Duodenal mucosa (tissue), 2 donors: ENCODE data around the gene SP3.

Experiments
- H3K27ac ChIP-seq: one replicate; pipeline ENCODE4 v1.7.0; 2013; ENCODE audit warnings: low read depth, low read length
- H3K27me3 ChIP-seq, 2 donors: one replicate each; pipeline ENCODE4 v1.7.0; 2013; ENCODE audit warnings: low read length in 2 of 2, control low read depth in 1 of 2; ENCODE audit not compliant: insufficient read depth in 2 of 2, control insufficient read depth in 1 of 2
- H3K36me3 ChIP-seq, 2 donors: one replicate each; pipeline ENCODE4 v1.7.0; 2013; ENCODE audit warnings: low read length in 2 of 2, control low read depth in 1 of 2; ENCODE audit not compliant: insufficient read depth in 2 of 2, control insufficient read depth in 1 of 2
- H3K4me1 ChIP-seq, 2 donors: one replicate each; pipeline ENCODE4 v1.7.0; 2013; ENCODE audit warnings: low read length in 2 of 2, control low read depth in 1 of 2; ENCODE audit not compliant: insufficient read depth in 2 of 2, control insufficient read depth in 1 of 2
- H3K4me3 ChIP-seq, 2 donors: one replicate each; pipeline ENCODE4 v1.7.0; 2013; ENCODE audit warnings: low read length in 2 of 2, low read depth in 1 of 2
- H3K9ac ChIP-seq, 2 donors: one replicate each; pipeline ENCODE4 v1.7.0; 2013; ENCODE audit warnings: low read length in 2 of 2, low read depth in 1 of 2
- H3K9me3 ChIP-seq, 2 donors: one replicate each; pipeline ENCODE4 v1.7.0; 2013; ENCODE audit warnings: low read length in 2 of 2, control low read depth in 1 of 2; ENCODE audit not compliant: control insufficient read depth in 1 of 2

Gene SP3

DNA sequence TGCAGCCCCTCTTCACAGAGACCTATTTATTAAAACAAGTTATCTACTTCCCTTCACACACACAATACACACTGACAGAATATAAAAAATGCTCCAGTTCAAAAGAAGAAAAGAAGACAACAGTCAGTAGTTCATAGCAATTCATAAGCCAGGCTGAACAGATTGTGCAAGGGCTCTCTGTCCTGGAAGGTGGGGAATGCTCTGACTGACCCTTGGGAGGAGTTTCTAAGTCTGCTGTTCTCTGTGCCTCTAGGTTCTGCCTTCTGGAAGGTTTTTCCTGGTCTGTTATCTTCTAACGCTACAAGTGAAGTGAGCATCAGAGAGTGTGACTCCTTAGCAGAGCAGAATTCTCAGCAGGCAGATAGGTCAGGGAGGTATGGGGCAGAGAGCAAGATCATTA, 35.7 kb downstream of the SP3 start:
- H3K27me3 ChIP-seq = no peaks in the 10 kb centered on the region
- H3K27ac ChIP-seq = no peak overlapping the region
- no peak overlapping the region for H3K9ac ChIP-seq
- H3K4me1 ChIP-seq = peaks cover 0 to 9% of the 10 kb centered on the region in 2 donors
- H3K9me3 ChIP-seq = no peaks in the 10 kb centered on the region
- no peak overlapping the region for H3K4me3 ChIP-seq
- no peaks in the 10 kb centered on the region for H3K36me3 ChIP-seq

- H3K4me1 ChIP-seq = peaks cover 5 to 9% of the 10 kb centered on the region in 2 donors
- no peaks in the 10 kb centered on the region for H3K9me3 ChIP-seq
- H3K36me3 ChIP-seq = no peaks in the 10 kb centered on the region
- H3K4me3 ChIP-seq = no peak overlapping the region
- H3K9ac ChIP-seq = no peak overlapping the region
- H3K27ac ChIP-seq = no peak overlapping the region
- no peaks in the 10 kb centered on the region for H3K27me3 ChIP-seq
Observed at GRCh38 chr2:173926875-173927274, 38.3 kb downstream of the SP3 start.

DNA sequence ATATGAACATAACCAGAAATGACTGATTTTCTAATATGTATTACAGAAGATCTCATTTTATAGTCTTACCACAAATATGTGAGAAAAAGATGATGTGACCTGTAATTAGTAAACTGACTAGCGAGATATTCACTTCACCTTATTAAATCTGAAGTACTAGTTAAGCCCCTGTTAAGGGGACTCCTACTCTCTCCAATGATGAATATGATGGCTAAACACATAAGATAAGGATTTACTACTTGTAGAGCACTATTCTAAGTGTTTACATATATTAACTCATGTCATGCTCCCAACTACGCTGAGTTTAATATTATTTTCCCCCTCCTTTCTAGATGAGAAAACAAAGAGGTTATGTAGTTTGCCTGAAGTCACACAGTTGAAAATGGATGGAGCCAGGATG, 40.9 kb downstream of the SP3 start:
- Histone ChIP-seq H3K36me3 (no peaks in the 10 kb centered on the region), H3K4me1 (peaks cover 0 to 5% of the 10 kb centered on the region in 2 donors), H3K9me3 (no peaks in the 10 kb centered on the region), H3K27me3 (no peaks in the 10 kb centered on the region), H3K4me3 (no peak overlapping the region), H3K27ac (no peak overlapping the region), H3K9ac (no peak overlapping the region)

- Histone ChIP-seq H3K4me1 (peaks cover 0 to 5% of the 10 kb centered on the region in 2 donors), H3K9me3 (no peaks in the 10 kb centered on the region), H3K27me3 (no peaks in the 10 kb centered on the region), H3K27ac (no peak overlapping the region), H3K4me3 (no peak overlapping the region), H3K36me3 (peaks cover 0 to 9% of the 10 kb centered on the region in 2 donors), H3K9ac (no peak overlapping the region)
Observed at GRCh38 chr2:173922760-173923159, 42.4 kb downstream of the SP3 start.

DNA sequence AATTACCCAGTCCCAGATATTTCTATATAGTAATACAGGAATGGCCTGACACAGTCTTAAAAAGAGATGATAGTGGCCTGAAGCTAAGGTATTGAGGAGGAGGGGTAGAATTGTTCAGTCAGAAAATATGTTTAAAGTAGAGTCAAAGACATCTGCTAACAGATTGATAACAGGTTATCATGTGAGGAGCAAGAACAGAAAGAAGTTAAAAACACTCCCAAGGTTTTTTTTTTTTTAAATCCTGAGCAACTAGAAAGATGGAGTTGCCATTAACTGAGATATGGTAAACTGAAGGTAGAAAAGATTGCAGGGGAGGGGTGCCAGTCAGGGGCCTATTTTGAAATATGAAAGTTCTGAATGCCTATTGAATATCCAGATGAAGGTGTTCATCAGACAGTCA, 43.1 kb downstream of the SP3 start:
- Histone ChIP-seq H3K36me3 (peaks cover 6 to 16% of the 10 kb centered on the region in 2 donors), H3K9me3 (no peaks in the 10 kb centered on the region), H3K27me3 (no peaks in the 10 kb centered on the region), H3K4me3 (no peak overlapping the region), H3K9ac (no peak overlapping the region), H3K4me1 (peaks cover 0 to 5% of the 10 kb centered on the region in 2 donors), H3K27ac (no peak overlapping the region)

GRCh38 chr2:173914055-173914927, 50.9 kb downstream of the SP3 start:
- Histone ChIP-seq H3K27ac (no peak overlapping the region), H3K9ac (no peak overlapping the region), H3K27me3 (no peaks in the 10 kb centered on the region), H3K4me3 (no peak overlapping the region), H3K36me3 (peaks cover 23 to 53% of the 10 kb centered on the region in 2 donors), H3K4me1 (no peaks in the 10 kb centered on the region), H3K9me3 (no peaks in the 10 kb centered on the region)

- Histone ChIP-seq H3K4me1 (no peaks in the 10 kb centered on the region), H3K36me3 (peaks cover 21 to 50% of the 10 kb centered on the region in 2 donors), H3K9me3 (no peaks in the 10 kb centered on the region), H3K27me3 (no peaks in the 10 kb centered on the region), H3K4me3 (no peak overlapping the region), H3K27ac (no peak overlapping the region), H3K9ac (no peak overlapping the region)
Observed at GRCh38 chr2:173909846-173910245, 55.3 kb downstream of the SP3 start.

DNA sequence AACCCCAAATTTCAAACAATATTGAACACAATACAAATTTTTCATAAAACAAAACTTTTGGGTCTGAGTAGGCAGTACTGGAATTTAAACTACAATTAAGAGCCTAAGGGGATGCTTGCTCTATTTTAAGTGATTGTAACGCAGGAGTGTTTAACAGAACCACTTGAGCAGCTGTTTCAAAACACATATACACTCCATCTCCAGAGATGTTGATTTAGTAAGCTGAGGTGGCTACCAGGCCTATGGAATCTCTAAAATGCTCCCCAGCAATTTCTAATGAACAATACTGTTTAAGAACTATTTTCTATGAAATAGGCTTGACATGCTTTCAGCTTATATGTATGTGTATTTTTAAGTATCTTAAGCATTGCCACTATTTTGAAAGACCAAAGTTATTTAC, 58.5 kb downstream of the SP3 start:
- H3K27ac ChIP-seq = no peak overlapping the region
- H3K36me3 ChIP-seq = peaks cover 14 to 42% of the 10 kb centered on the region in 2 donors
- H3K9ac ChIP-seq = no peak overlapping the region
- no peaks in the 10 kb centered on the region for H3K4me1 ChIP-seq
- H3K27me3 ChIP-seq = no peaks in the 10 kb centered on the region
- no peak overlapping the region for H3K4me3 ChIP-seq
- no peaks in the 10 kb centered on the region for H3K9me3 ChIP-seq

- no peaks in the 10 kb centered on the region for H3K9me3 ChIP-seq
- no peaks in the 10 kb centered on the region for H3K27me3 ChIP-seq
- H3K4me3 ChIP-seq = no peak overlapping the region
- H3K27ac ChIP-seq = no peak overlapping the region
- H3K4me1 ChIP-seq = no peaks in the 10 kb centered on the region
- H3K9ac ChIP-seq = no peak overlapping the region
- peaks cover 4 to 31% of the 10 kb centered on the region in 2 donors for H3K36me3 ChIP-seq
Observed at GRCh38 chr2:173903601-173904394, 61.4 kb downstream of the SP3 start.

GRCh38 chr2:173898996-173899395, 66.2 kb downstream of the SP3 start:
- no peak overlapping the region for H3K9ac ChIP-seq
- peaks cover 0 to 4% of the 10 kb centered on the region in 2 donors for H3K4me1 ChIP-seq
- H3K27me3 ChIP-seq = no peaks in the 10 kb centered on the region
- H3K36me3 ChIP-seq = peaks cover 0 to 1% of the 10 kb centered on the region in 2 donors
- no peak overlapping the region for H3K27ac ChIP-seq
- H3K9me3 ChIP-seq = no peaks in the 10 kb centered on the region
- H3K4me3 ChIP-seq = no peak overlapping the region
